Chondrocyte (in vitro differentiated cells): ENCODE data around the gene SEMA4D. TPM values are rescaled to one million over a fixed set of nuclear protein-coding genes. Genes with fewer than 3 reads are reported as not detected.
"Not testable (repeated sequence)": the region's sequence is repeated elsewhere in the genome, so short reads cannot be mapped to it uniquely, and the experiment has no call there.

Experiments
- DNase-seq: peaks from one replicate; pipeline ENCODE4 v3.0.0; 2021; ENCODE audit warnings: mixed read lengths, low spot score
- H3K27ac Mint-ChIP-seq: one replicate; pipeline ENCODE4 v1.8.0; 2021; ENCODE audit warnings: mild to moderate bottlenecking, moderate library complexity, mixed read lengths; ENCODE audit not compliant: unreplicated experiment
- H3K27me3 Mint-ChIP-seq: 2 replicates; pipeline ENCODE4 v1.8.0; 2021; ENCODE audit warnings: low read depth, mixed read lengths
- H3K36me3 Mint-ChIP-seq: 2 replicates; pipeline ENCODE4 v1.8.0; 2021; ENCODE audit warnings: low read depth, mixed read lengths
- H3K4me1 Mint-ChIP-seq: 2 replicates; pipeline ENCODE4 v1.8.0; 2021; ENCODE audit warnings: low read depth, mild to moderate bottlenecking, mixed read lengths
- H3K4me3 Mint-ChIP-seq: one replicate; pipeline ENCODE4 v1.8.0; 2021; ENCODE audit warnings: mild to moderate bottlenecking, moderate library complexity, mixed read lengths; ENCODE audit not compliant: unreplicated experiment
- H3K9me3 Mint-ChIP-seq: 2 replicates; pipeline ENCODE4 v1.8.0; 2021; ENCODE audit warnings: low read depth, mixed read lengths
- total RNA-seq: library from RNA; stranded (reverse); gene quantifications from 3 replicates; pipeline ENCODE4 v1.2.1, GENCODE V29; 2021
- TF ChIP-seq, protein P1 (sequence below): fragments of 200-600 bp; sonication (generic); IDR thresholded peaks from 2 replicates; pipeline ENCODE4 v1.5.0; 2021; ENCODE audit warnings: antibody characterized with exemption, mild to moderate bottlenecking, moderate library complexity

The SEMA4D gene
- total RNA-seq, 1 donor from 2014 or later: 3.8 TPM

- Mint-ChIP-seq H3K27ac (no peak overlapping the region), H3K27me3 (no peaks in the 10 kb centered on the region), H3K4me1 (no peaks in the 10 kb centered on the region), H3K4me3 (no peak overlapping the region), H3K36me3 (peaks cover 68% of the 10 kb centered on the region), H3K9me3 (peaks cover 10% of the 10 kb centered on the region)
- TF ChIP-seq, protein P1, sequence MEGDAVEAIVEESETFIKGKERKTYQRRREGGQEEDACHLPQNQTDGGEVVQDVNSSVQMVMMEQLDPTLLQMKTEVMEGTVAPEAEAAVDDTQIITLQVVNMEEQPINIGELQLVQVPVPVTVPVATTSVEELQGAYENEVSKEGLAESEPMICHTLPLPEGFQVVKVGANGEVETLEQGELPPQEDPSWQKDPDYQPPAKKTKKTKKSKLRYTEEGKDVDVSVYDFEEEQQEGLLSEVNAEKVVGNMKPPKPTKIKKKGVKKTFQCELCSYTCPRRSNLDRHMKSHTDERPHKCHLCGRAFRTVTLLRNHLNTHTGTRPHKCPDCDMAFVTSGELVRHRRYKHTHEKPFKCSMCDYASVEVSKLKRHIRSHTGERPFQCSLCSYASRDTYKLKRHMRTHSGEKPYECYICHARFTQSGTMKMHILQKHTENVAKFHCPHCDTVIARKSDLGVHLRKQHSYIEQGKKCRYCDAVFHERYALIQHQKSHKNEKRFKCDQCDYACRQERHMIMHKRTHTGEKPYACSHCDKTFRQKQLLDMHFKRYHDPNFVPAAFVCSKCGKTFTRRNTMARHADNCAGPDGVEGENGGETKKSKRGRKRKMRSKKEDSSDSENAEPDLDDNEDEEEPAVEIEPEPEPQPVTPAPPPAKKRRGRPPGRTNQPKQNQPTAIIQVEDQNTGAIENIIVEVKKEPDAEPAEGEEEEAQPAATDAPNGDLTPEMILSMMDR: no peak
- DNase-seq: no peak
Observed at GRCh38 chr9:89345476-89345875, 152.4 kb downstream of the SEMA4D start.

DNA sequence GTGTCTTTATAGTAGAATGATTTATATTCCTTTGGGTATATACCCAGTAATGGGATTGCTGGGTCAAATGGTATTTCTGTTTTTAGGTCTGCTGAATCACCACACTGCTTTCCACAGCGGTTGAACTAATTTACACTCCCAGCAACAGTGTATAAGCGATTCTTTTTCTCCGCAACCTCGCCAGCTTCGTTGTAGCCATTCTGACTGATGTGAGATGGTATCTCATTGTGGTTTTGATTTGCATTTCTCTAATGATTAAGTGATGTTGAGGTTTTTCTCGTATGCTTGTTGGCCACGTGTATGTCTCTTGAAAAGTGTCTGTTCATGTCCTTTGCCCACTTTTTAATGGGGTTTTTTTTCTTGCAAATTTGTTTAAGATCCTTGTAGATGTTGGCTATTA is 154.1 kb downstream of the SEMA4D start:
- Mint-ChIP-seq H3K9me3 (peaks cover 10% of the 10 kb centered on the region), H3K36me3 (peaks cover 64% of the 10 kb centered on the region)
- not testable (repeated sequence) for H3K4me3 Mint-ChIP-seq, DNase-seq, H3K4me1 Mint-ChIP-seq, H3K27me3 Mint-ChIP-seq, H3K27ac Mint-ChIP-seq

DNA sequence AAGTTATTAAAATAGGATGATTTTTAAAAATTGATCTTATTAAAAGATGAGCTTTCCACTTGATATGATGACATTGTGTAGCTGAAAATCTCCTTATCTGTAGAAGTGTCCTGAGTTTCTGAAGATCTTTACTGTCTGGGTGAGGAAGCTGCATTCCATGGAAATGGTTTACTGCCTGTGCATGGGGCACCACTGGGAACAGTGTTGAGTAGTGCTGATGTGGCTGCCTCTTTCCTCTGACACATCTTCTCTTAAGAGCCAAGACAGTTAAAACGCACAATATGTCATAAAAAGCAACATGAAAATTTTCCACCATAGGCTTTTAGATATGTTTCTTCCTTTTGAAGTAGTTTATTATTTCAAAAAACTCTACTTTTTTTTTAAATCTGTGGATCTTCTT is 155.0 kb downstream of the SEMA4D start:
- TF ChIP-seq, protein P1: no peak
- DNase-seq: no peak
- Mint-ChIP-seq H3K4me3 (no peak overlapping the region), H3K9me3 (peaks cover 10% of the 10 kb centered on the region), H3K36me3 (peaks cover 62% of the 10 kb centered on the region), H3K4me1 (no peaks in the 10 kb centered on the region), H3K27me3 (no peaks in the 10 kb centered on the region), H3K27ac (no peak overlapping the region)

DNA sequence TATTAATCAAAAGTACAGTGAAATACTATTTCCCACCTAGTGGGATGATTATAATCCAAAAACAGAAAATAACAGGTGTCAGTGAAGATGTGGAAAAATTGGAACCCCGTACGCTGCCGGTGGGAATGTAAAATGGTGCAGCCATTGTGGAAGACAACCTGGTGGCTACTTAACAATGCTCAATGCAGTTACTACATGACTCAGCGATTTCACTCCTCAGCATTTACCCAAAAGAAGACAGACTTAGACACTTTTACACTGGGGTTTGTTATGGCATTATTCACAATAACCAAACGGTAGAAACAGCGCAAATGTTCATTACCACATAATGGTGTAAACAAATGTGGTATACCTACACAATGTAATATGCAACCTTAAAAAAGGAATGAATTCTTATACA is 155.7 kb downstream of the SEMA4D start:
- Mint-ChIP-seq H3K36me3 (peaks cover 63% of the 10 kb centered on the region), H3K27me3 (no peaks in the 10 kb centered on the region), H3K9me3 (peaks cover 10% of the 10 kb centered on the region), H3K4me1 (no peaks in the 10 kb centered on the region), H3K27ac (no peak overlapping the region), H3K4me3 (no peak overlapping the region)
- DNase-seq: no peak
- TF ChIP-seq, protein P1: no peak

DNA sequence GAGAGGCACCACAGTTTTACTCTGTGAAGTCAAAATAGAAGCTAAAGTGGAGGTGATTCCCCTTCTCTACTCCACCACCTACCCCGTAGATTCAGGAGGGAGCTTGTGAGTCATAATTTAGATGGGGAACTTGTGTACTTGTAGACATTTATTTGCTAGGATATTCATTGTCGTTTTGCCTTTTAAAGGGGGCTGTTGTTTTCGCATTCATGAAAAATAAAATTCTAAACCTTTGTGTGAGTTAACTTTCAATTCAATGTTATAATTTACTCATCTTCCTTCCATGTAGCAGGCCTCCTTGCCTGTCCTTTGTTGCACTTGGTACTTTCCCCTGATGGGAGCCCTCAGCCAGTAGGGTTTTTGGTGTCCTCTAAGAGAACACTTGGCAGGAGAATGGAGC is 157.6 kb downstream of the SEMA4D start:
- H3K4me3 Mint-ChIP-seq: no peak overlapping the region
- H3K9me3 Mint-ChIP-seq: peaks cover 10% of the 10 kb centered on the region
- H3K4me1 Mint-ChIP-seq: no peaks in the 10 kb centered on the region
- no peak for DNase-seq
- H3K27ac Mint-ChIP-seq: no peak overlapping the region
- TF ChIP-seq, protein P1: no peak
- no peaks in the 10 kb centered on the region for H3K27me3 Mint-ChIP-seq
- H3K36me3 Mint-ChIP-seq: peaks cover 51% of the 10 kb centered on the region

DNA sequence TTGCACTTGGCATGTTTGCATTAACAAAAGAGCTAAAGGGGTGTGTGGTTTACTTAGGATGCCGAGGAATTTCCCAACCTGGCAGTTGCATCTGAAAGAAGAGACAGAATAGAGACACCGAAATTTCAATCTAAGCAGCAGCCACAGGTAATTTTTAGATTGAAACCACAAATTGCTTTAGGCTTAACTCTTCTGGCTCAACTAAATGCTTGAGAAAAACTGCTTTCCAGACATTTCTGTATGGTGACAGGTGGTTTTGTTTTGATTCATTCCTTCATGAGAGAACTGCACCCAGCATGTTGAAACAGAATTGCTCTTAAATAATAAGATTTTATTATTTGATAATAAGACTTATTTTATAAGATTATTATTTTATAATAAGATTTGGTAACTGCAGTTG is 158.1 kb downstream of the SEMA4D start:
- Mint-ChIP-seq H3K9me3 (peaks cover 10% of the 10 kb centered on the region), H3K27ac (no peak overlapping the region), H3K27me3 (no peaks in the 10 kb centered on the region), H3K36me3 (peaks cover 48% of the 10 kb centered on the region), H3K4me3 (no peak overlapping the region), H3K4me1 (no peaks in the 10 kb centered on the region)
- DNase-seq: no peak
- TF ChIP-seq, protein P1: no peak
